Right lobe of liver (tissue), 4 donors: Measurements from ENCODE around the gene APH1B.

ENCODE experiments used
- CTCF ChIP-seq, 4 donors: fragments of 200-600 bp in 3 of 4; fragments of 450-650 bp in 1 of 4; IDR thresholded peaks; one replicate each; pipeline versions ENCODE4 v1.5.1 to v1.8.0; 2016 to 2022; ENCODE audit warnings: antibody characterized with exemption in 4 of 4, mild to moderate bottlenecking in 2 of 4
- POLR2A ChIP-seq: fragments of 450-650 bp; IDR thresholded peaks from one replicate; pipeline ENCODE4 v1.6.1; 2017; ENCODE audit warnings: antibody characterized with exemption, mild to moderate bottlenecking
- donor health status: DM: no; HTN: no; CAD: no.
- donor health status: DM: no; HTN: no; CAD: no.
- donor health status: DM: no; HTN: yes; CAD: no.

GRCh38 chr15:63330926-63331325 lies 53.5 kb downstream of the APH1B start:
- TF ChIP-seq POLR2A (no peak), CTCF (IDR thresholded peaks at IDR 0.05) (no peak)
